B cell (primary cell): ENCODE results near the gene HEBP1. TPM values are rescaled to one million over a fixed set of nuclear protein-coding genes. Genes with fewer than 3 reads are reported as not detected.

ENCODE experiments used
- ATAC-seq: fragments of 200-7000 bp; cut with Tn5 transposase; one replicate; pipeline ENCODE4 v1.10.0; 2021; ENCODE audit warnings: low read depth, mild to moderate bottlenecking, moderate number of reproducible peaks, moderate library complexity
- CTCF ChIA-PET: fragments of 350-600 bp; sonication (Branson Sonifier 250); formaldehyde crosslinking; loops from one replicate; lab custom pipeline; 2021; ENCODE audit warnings: antibody characterized with exemption, inconsistent platforms; lab: Charles Lee
- POLR2A ChIA-PET: fragments of 350-600 bp; sonication (Branson Sonifier 250); formaldehyde crosslinking; loops from one replicate; lab custom pipeline; 2021; ENCODE audit warnings: antibody characterized with exemption; lab: Charles Lee
- DNase-seq: peaks from one replicate; pipeline ENCODE4 v3.0.0; 2013
- H2AFZ ChIP-seq: 2 replicates; pipeline ENCODE4 v1.6.1; 2012; ENCODE audit warnings: mild to moderate bottlenecking, low read depth, low read length; ENCODE audit not compliant: insufficient read depth, poor library complexity, severe bottlenecking
- H3K27ac ChIP-seq, 2 donors: 1 replicate in 1 of 2; 2 replicates in 1 of 2; pipeline ENCODE4 v1.5.1; 2012 to 2013; ENCODE audit warnings: low read length in 2 of 2, mild to moderate bottlenecking in 2 of 2, moderate library complexity in 1 of 2
- H3K27me3 ChIP-seq, 4 experiments: fragments of 200-600 bp in 1 of 4; sonication (generic) in 1 of 4; replicated peaks in 1 of 4; 1 replicate in 2 of 4; 2 replicates in 2 of 4; pipeline versions ENCODE4 v1.6.1 to v1.7.0; 2013 to 2016; ENCODE audit warnings: low read length in 3 of 4, mild to moderate bottlenecking in 2 of 4, mixed read lengths in 1 of 4, moderate library complexity in 1 of 4; ENCODE audit not compliant: insufficient read depth in 4 of 4, control insufficient read depth in 3 of 4; ENCODE audit errors: control extremely low read depth in 1 of 4
- H3K36me3 ChIP-seq, 2 experiments: replicated peaks in 1 of 2; 1 replicate in 1 of 2; 2 replicates in 1 of 2; pipeline versions ENCODE4 v1.6.1 to v1.7.1; 2013; ENCODE audit warnings: low read length in 1 of 2; ENCODE audit not compliant: insufficient read depth in 2 of 2, control insufficient read depth in 1 of 2; ENCODE audit errors: control extremely low read depth in 1 of 2, extremely low read depth in 1 of 2
- H3K4me1 ChIP-seq, 2 donors: fragments of 200-600 bp in 1 of 2; sonication (generic) in 1 of 2; 1 replicate in 1 of 2; 2 replicates in 1 of 2; pipeline versions ENCODE4 v1.5.1 to v1.6.1; 2013 to 2017; ENCODE audit warnings: low read length in 2 of 2; ENCODE audit not compliant: control insufficient read depth in 2 of 2, insufficient read depth in 2 of 2
- H3K4me2 ChIP-seq: replicated peaks from 2 replicates; pipeline ENCODE3; 2012; ENCODE audit warnings: mild to moderate bottlenecking, low read depth, low read length; ENCODE audit not compliant: poor library complexity, severe bottlenecking
- H3K4me3 ChIP-seq, 5 experiments: fragments of 200-600 bp in 1 of 5; sonication (generic) in 1 of 5; 1 replicate in 3 of 5; 2 replicates in 2 of 5; pipeline versions ENCODE4 v1.5.1 to v1.7.0; 2011 to 2016; ENCODE audit warnings: low read length in 4 of 5, mild to moderate bottlenecking in 4 of 5, low read depth in 2 of 5, control low read depth in 1 of 5, moderate library complexity in 1 of 5; ENCODE audit not compliant: insufficient read depth in 1 of 5; ENCODE audit errors: control extremely low read depth in 1 of 5, extremely low read depth in 1 of 5
- H3K79me2 ChIP-seq: fragments of 200-600 bp; sonication (generic); one replicate; pipeline ENCODE4 v1.6.0; 2016; ENCODE audit warnings: low read length; ENCODE audit not compliant: control insufficient read depth, insufficient read depth
- H3K9ac ChIP-seq: fragments of 200-600 bp; sonication (generic); 2 replicates; pipeline ENCODE4 v1.6.1; 2017; ENCODE audit warnings: mild to moderate bottlenecking, low read length, moderate library complexity
- H3K9me3 ChIP-seq, 3 donors: one replicate each; pipeline versions ENCODE4 v1.6.1 to v1.7.1; 2013; ENCODE audit warnings: low read length in 2 of 3; ENCODE audit not compliant: control insufficient read depth in 2 of 3, insufficient read depth in 1 of 3; ENCODE audit errors: control extremely low read depth in 1 of 3
- H4K20me1 ChIP-seq: 2 replicates; pipeline ENCODE4 v1.6.0; 2012; ENCODE audit warnings: mild to moderate bottlenecking, low read length; ENCODE audit not compliant: insufficient read depth, control insufficient read depth, poor library complexity, severe bottlenecking
- H3K27ac Mint-ChIP-seq: one replicate; pipeline ENCODE4 v1.8.0; 2021; ENCODE audit warnings: mixed read lengths
- H3K27me3 Mint-ChIP-seq: one replicate; pipeline ENCODE4 v1.8.0; 2021; ENCODE audit warnings: mixed read lengths
- H3K4me1 Mint-ChIP-seq: one replicate; pipeline ENCODE4 v1.8.0; 2021; ENCODE audit warnings: mixed read lengths
- H3K4me3 Mint-ChIP-seq: one replicate; pipeline ENCODE4 v1.8.0; 2021; ENCODE audit warnings: mixed read lengths
- H3K9me3 Mint-ChIP-seq: one replicate; pipeline ENCODE4 v1.8.0; 2022; ENCODE audit warnings: mixed read lengths; ENCODE audit not compliant: insufficient read depth
- CTCF ChIP-seq: fragments of 200-600 bp; IDR thresholded peaks from one replicate; pipeline ENCODE4 v1.8.0; 2022; ENCODE audit warnings: antibody characterized with exemption, mild to moderate bottlenecking
- EZH2 ChIP-seq: IDR thresholded peaks from 2 replicates; pipeline ENCODE4 v1.6.1; 2012; ENCODE audit warnings: borderline replicate concordance, low read depth, mild to moderate bottlenecking, moderate library complexity, low read length; ENCODE audit not compliant: insufficient read depth, poor library complexity, severe bottlenecking
- WGBS: methylation state at CpG from one replicate; pipeline ENCODE4 v1.1.5; 2013; ENCODE audit warnings: missing lambda C conversion rate; ENCODE audit not compliant: insufficient coverage; 5-methylcytosine and 5-hydroxymethylcytosine counted together
- intact Hi-C: fragments of 100-400 bp; cut with micrococcal nuclease; formaldehyde crosslinking; loops from one replicate; pipeline ENCODE4 v1.10.0; 2022
- polyA plus RNA-seq: library from polyadenylated mRNA; depleted of rRNA; stranded (reverse); fragments of >200 nt; gene quantifications from 2 replicates; pipeline ENCODE4 v1.2.3, GENCODE V29; 2012
- total RNA-seq, 2 donors: library from RNA; stranded (reverse); fragments of 120-200 nt in 1 of 2; gene quantifications; 1 replicate in 1 of 2; 2 replicates in 1 of 2; pipeline versions ENCODE4 v1.2.3 to v1.2.4, GENCODE V29; 2013 to 2022

The HEBP1 gene
- total and polyA plus RNA-seq, 2 donors (not counting 1 experiment from before 2014, with no cell fraction given) = 6.0 to 14.5 TPM

DNA sequence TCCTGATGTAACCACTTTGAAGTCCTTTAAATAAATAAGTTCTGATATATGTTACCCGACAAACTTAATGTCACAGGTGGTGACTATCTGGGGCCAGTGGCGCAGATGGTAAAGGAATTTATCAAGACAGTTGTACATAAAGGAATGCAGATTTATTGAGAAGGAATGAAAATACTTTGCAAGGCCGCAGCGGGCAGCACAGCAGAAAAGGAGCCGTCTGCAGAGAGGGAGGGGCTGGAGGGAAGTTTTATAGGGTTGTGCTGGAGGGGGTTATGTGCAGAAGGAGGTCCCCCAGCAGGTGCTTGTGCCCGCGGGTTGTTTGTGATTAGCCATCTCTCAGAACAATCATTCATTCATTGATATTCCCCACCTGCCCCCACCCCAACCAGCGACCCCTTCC, 65.5 kb downstream of the HEBP1 start:
- Histone ChIP-seq H3K27me3 (no peaks in the 10 kb centered on the region), H3K4me1 (no peaks in the 10 kb centered on the region), H3K36me3 (no peaks in the 10 kb centered on the region), H3K79me2 (no peaks in the 10 kb centered on the region), H3K9me3 (no peaks in the 10 kb centered on the region), H3K4me2 (no peak overlapping the region), H2AFZ (no peak overlapping the region), H3K27ac (no peak overlapping the region), H3K4me3 (no peak overlapping the region), H3K9ac (no peak overlapping the region), H4K20me1 (no peaks in the 10 kb centered on the region)
- H3K9me3 Mint-ChIP-seq = no peaks in the 10 kb centered on the region
- no peak for DNase-seq
- H3K27me3 Mint-ChIP-seq = peaks cover 10% of the 10 kb centered on the region
- CTCF ChIA-PET = interaction anchor here (0.6 to 1.2 kb wide), 2 partner anchors 63 to 278 kb away, joined by 3 to 6 read pairs; no protein-coding TSS in a partner anchor
- intact Hi-C loops = no loop called here
- POLR2A ChIA-PET = no interaction called here
- no peaks in the 10 kb centered on the region for H3K4me1 Mint-ChIP-seq
- H3K4me3 Mint-ChIP-seq = no peak overlapping the region
- no peak overlapping the region for H3K27ac Mint-ChIP-seq
- WGBS = 96% methylated on average over 4 of the region's 8 CpGs
- no peak for ATAC-seq
- TF ChIP-seq CTCF (no peak), EZH2 (no peak)

- ATAC-seq = no peak
- no peaks in the 10 kb centered on the region for H4K20me1 ChIP-seq
- no peak for DNase-seq
- TF ChIP-seq EZH2 (no peak), CTCF (no peak)
- no peaks in the 10 kb centered on the region for H3K79me2 ChIP-seq
- Mint-ChIP-seq H3K27me3 (peaks cover 10% of the 10 kb centered on the region), H3K9me3 (no peaks in the 10 kb centered on the region), H3K4me3 (no peak overlapping the region), H3K4me1 (no peaks in the 10 kb centered on the region), H3K27ac (no peak overlapping the region)
- 95% methylated on average over 4 of the region's 4 CpGs for WGBS
- H2AFZ ChIP-seq = no peak overlapping the region
- no peak overlapping the region for H3K4me3 ChIP-seq
- no peak overlapping the region for H3K27ac ChIP-seq
- POLR2A ChIA-PET = no interaction called here
- H3K36me3 ChIP-seq = no peaks in the 10 kb centered on the region
- H3K9ac ChIP-seq = no peak overlapping the region
- H3K4me2 ChIP-seq = no peak overlapping the region
- no peaks in the 10 kb centered on the region for H3K27me3 ChIP-seq
- no peaks in the 10 kb centered on the region for H3K9me3 ChIP-seq
- CTCF ChIA-PET = interaction anchor here (1.2 kb wide), 1 partner anchor 279 kb away, joined by 3 read pairs; no protein-coding TSS in a partner anchor
- no peaks in the 10 kb centered on the region for H3K4me1 ChIP-seq
- intact Hi-C loops = no loop called here
Observed at GRCh38 chr12:12933742-12934141, 66.3 kb downstream of the HEBP1 start.
